DND-41 (cell line): ENCODE results near the gene SPART.

ENCODE experiments used
- EZH2 ChIP-seq: IDR thresholded peaks from 3 replicates; pipeline ENCODE4 v1.6.1; 2012; ENCODE audit warnings: borderline replicate concordance, low read depth, mild to moderate bottlenecking, moderate library complexity, low read length, inconsistent platforms; ENCODE audit not compliant: severe bottlenecking
- TF ChIP-seq, protein P1 (sequence below): IDR thresholded peaks from 2 replicates; pipeline ENCODE4 v1.5.1; 2012; ENCODE audit warnings: borderline replicate concordance, low read length, moderate library complexity, mild to moderate bottlenecking; ENCODE audit not compliant: poor library complexity, severe bottlenecking; ENCODE audit errors: extremely low read depth

DNA sequence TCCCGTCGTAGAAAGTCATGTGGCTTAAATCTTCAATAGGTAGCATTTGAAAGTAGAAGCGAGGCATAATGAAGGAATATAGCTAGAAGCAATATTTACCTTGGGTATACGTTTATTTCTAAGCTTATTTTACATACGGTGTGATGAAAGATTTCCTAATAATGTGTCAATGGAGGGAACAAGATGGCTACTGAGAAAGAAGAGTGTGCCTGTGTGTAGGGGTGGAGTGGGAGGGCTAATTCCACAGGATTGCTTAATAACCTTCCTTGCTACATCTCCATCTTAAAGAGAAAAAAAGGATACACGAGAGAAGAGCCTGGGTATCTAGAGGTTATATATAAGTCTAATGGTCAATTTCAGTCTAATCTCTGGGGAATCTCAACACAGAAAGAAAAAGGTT, 2.0 kb downstream of the SPART start:
- TF ChIP-seq, protein P1, sequence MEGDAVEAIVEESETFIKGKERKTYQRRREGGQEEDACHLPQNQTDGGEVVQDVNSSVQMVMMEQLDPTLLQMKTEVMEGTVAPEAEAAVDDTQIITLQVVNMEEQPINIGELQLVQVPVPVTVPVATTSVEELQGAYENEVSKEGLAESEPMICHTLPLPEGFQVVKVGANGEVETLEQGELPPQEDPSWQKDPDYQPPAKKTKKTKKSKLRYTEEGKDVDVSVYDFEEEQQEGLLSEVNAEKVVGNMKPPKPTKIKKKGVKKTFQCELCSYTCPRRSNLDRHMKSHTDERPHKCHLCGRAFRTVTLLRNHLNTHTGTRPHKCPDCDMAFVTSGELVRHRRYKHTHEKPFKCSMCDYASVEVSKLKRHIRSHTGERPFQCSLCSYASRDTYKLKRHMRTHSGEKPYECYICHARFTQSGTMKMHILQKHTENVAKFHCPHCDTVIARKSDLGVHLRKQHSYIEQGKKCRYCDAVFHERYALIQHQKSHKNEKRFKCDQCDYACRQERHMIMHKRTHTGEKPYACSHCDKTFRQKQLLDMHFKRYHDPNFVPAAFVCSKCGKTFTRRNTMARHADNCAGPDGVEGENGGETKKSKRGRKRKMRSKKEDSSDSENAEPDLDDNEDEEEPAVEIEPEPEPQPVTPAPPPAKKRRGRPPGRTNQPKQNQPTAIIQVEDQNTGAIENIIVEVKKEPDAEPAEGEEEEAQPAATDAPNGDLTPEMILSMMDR, result no peak
- no peak for TF ChIP-seq EZH2
